GM23248 (cell line): ENCODE measurements around the gene GNG2. TPM values are rescaled to one million over a fixed set of nuclear protein-coding genes. Genes with fewer than 3 reads are reported as not detected.

Experiments
- DNase-seq: peaks from one replicate; pipeline ENCODE4 v3.0.0-alpha.2; 2015
- H2AFZ ChIP-seq: fragments of 200-600 bp; sonication (generic); 2 replicates; pipeline ENCODE4 v1.6.1; 2016; ENCODE audit warnings: antibody characterized with exemption
- H3F3A ChIP-seq: fragments of 200-600 bp; sonication (generic); 2 replicates; pipeline ENCODE4 v1.6.1; 2016; ENCODE audit warnings: mild to moderate bottlenecking, antibody characterized with exemption, mixed run types; ENCODE audit not compliant: insufficient read depth
- H3K27ac ChIP-seq: fragments of 200-600 bp; sonication (generic); 2 replicates; pipeline ENCODE4 v1.5.1; 2016; ENCODE audit warnings: mild to moderate bottlenecking
- H3K27me3 ChIP-seq: fragments of 200-600 bp; sonication (generic); replicated peaks from 2 replicates; pipeline ENCODE4 v1.6.1; 2016; ENCODE audit warnings: mild to moderate bottlenecking; ENCODE audit not compliant: insufficient read depth
- H3K36me3 ChIP-seq: fragments of 200-600 bp; sonication (generic); 2 replicates; pipeline ENCODE4 v1.6.1; 2016; ENCODE audit warnings: low read depth, mild to moderate bottlenecking
- H3K4me1 ChIP-seq: fragments of 200-600 bp; sonication (generic); 2 replicates; pipeline ENCODE4 v1.6.1; 2016; ENCODE audit warnings: mild to moderate bottlenecking; ENCODE audit not compliant: insufficient read depth
- H3K4me2 ChIP-seq: fragments of 200-600 bp; sonication (generic); one replicate; pipeline ENCODE4 v1.6.1; 2016; ENCODE audit warnings: mild to moderate bottlenecking; ENCODE audit not compliant: unreplicated experiment
- H3K4me3 ChIP-seq: fragments of 200-600 bp; sonication (generic); 2 replicates; pipeline ENCODE4 v1.5.1; 2016; ENCODE audit warnings: mild to moderate bottlenecking
- H3K79me2 ChIP-seq: fragments of 200-600 bp; sonication (generic); 2 replicates; pipeline ENCODE4 v1.6.1; 2016; ENCODE audit warnings: mild to moderate bottlenecking; ENCODE audit not compliant: insufficient read depth
- H3K9ac ChIP-seq: fragments of 200-600 bp; sonication (generic); 2 replicates; pipeline ENCODE4 v1.6.1; 2016; ENCODE audit warnings: mild to moderate bottlenecking
- H3K9me2 ChIP-seq: fragments of 200-600 bp; sonication (generic); 2 replicates; pipeline ENCODE4 v1.6.1; 2016; ENCODE audit warnings: mixed run types, mild to moderate bottlenecking, moderate library complexity; ENCODE audit not compliant: insufficient read depth
- H3K9me3 ChIP-seq: fragments of 200-600 bp; sonication (generic); one replicate; pipeline ENCODE4 v1.6.1; 2017; ENCODE audit warnings: low read depth
- H4K20me1 ChIP-seq: fragments of 200-600 bp; sonication (generic); 2 replicates; pipeline ENCODE4 v1.6.0; 2016; ENCODE audit not compliant: insufficient read depth
- EZH2 ChIP-seq: fragments of 200-600 bp; sonication (generic); IDR thresholded peaks from 2 replicates; pipeline ENCODE4 v1.6.1; 2018; ENCODE audit warnings: antibody characterized with exemption, mild to moderate bottlenecking; ENCODE audit not compliant: insufficient read depth, poor library complexity, severe bottlenecking
- EZH2phosphoT487 ChIP-seq: fragments of 200-600 bp; sonication (generic); IDR thresholded peaks from 2 replicates; pipeline ENCODE4 v1.6.1; 2018; ENCODE audit warnings: antibody characterized with exemption, moderate library complexity, mild to moderate bottlenecking, low read depth; ENCODE audit not compliant: insufficient read depth
- WGBS, 2 experiments: methylation state at CpG; one replicate each; pipeline ENCODE4 v1.1.6; 2015 to 2017; ENCODE audit warnings: low lambda C conversion rate in 2 of 2, low coverage in 1 of 2; ENCODE audit errors: missing lambda C conversion rate in 2 of 2; 5-methylcytosine and 5-hydroxymethylcytosine counted together
- in situ Hi-C: fragments of 300-500 bp; cut with MboI; formaldehyde crosslinking; loops from 2 replicates; pipeline ENCODE4 v1.15.0; 2020
- polyA plus RNA-seq: library from polyadenylated mRNA; unstranded; fragments of >200 nt; fragmentation: Nextera tagmentation; extraction: Ambion mirVana; gene quantifications from 2 replicates; pipeline ENCODE4 v1.2.1, GENCODE V29; 2016
- total RNA-seq: library from RNA; depleted of rRNA; stranded (reverse); fragments of >200 nt; shearing (Covaris generic); gene quantifications from 2 replicates; pipeline ENCODE4 v1.2.3, GENCODE V29; 2014

GNG2 gene
- total and polyA plus RNA-seq, 2 experiments from 2014 or later: 13.8 to 16.5 TPM

- Histone ChIP-seq H3K4me2 (peak overlapping the region; percentile 94), H3K4me1 (peaks cover 16% of the 10 kb centered on the region), H3K27ac (no peak overlapping the region), H3K9ac (peak overlapping the region; percentile 90), H4K20me1 (no peaks in the 10 kb centered on the region), H3K9me2 (no peaks in the 10 kb centered on the region), H3K9me3 (no peaks in the 10 kb centered on the region), H2AFZ (peak overlapping the region; percentile 88; the same call in 1 of the 2 replicates), H3K27me3 (no peaks in the 10 kb centered on the region), H3K4me3 (peak overlapping the region; percentile 99), H3F3A (peaks cover 11% of the 10 kb centered on the region; the same call in 1 of the 2 replicates), H3K79me2 (peaks cover 57% of the 10 kb centered on the region), H3K36me3 (peaks cover 27% of the 10 kb centered on the region)
- TF ChIP-seq EZH2phosphoT487 (no peak), EZH2 (no peak)
- WGBS, 2 experiments: 65% methylated on average over 3 of the region's 3 CpGs
- in situ Hi-C loops: no loop called here
- DNase-seq: no peak
These were observed 130.1 kb downstream of the GNG2 start for GRCh38 chr14:51990488-51990887.

- no peak for TF ChIP-seq EZH2phosphoT487
- no peak for TF ChIP-seq EZH2
- H3K9ac ChIP-seq: no peak overlapping the region
- 84 to 86% methylated on average over 3 of the region's 3 CpGs for WGBS, 2 experiments
These were observed 133.0 kb downstream of the GNG2 start for GRCh38 chr14:51993285-51993920.

GRCh38 chr14:51996148-51996746, 135.8 kb downstream of the GNG2 start:
- no peak overlapping the region for H3K4me3 ChIP-seq
- no peak overlapping the region for H3K9ac ChIP-seq
- no peak for TF ChIP-seq EZH2phosphoT487
- no peak for TF ChIP-seq EZH2
- WGBS, 2 experiments: 41 to 49% methylated on average over 4 of the region's 4 CpGs
- H3K79me2 ChIP-seq: peaks cover 68% of the 10 kb centered on the region
- no peaks in the 10 kb centered on the region for H3K9me3 ChIP-seq
- H3K36me3 ChIP-seq: peaks cover 36% of the 10 kb centered on the region
- no peaks in the 10 kb centered on the region for H3K27me3 ChIP-seq
- H3K4me2 ChIP-seq: no peak overlapping the region
- H3K27ac ChIP-seq: no peak overlapping the region
- in situ Hi-C loops: loop anchor here (5.0 kb wide), 1 partner anchor 136 kb away; no protein-coding TSS in a partner anchor
- no peaks in the 10 kb centered on the region for H3K9me2 ChIP-seq
- no peak overlapping the region for H2AFZ ChIP-seq
- H4K20me1 ChIP-seq: no peaks in the 10 kb centered on the region
- peaks cover 32% of the 10 kb centered on the region for H3K4me1 ChIP-seq
- peak; percentile 60 for DNase-seq
- peaks cover 58% of the 10 kb centered on the region for H3F3A ChIP-seq

More at GRCh38 chr14:51993285-51993920, 133.0 kb downstream of the GNG2 start:
- peaks cover 30% of the 10 kb centered on the region for H3K36me3 ChIP-seq
- no peak for DNase-seq
- H3K79me2 ChIP-seq: peaks cover 85% of the 10 kb centered on the region
- H3K4me1 ChIP-seq: peaks cover 25% of the 10 kb centered on the region
- no peaks in the 10 kb centered on the region for H3K9me2 ChIP-seq
- H2AFZ ChIP-seq: no peak overlapping the region
- H3K27me3 ChIP-seq: no peaks in the 10 kb centered on the region
- H4K20me1 ChIP-seq: no peaks in the 10 kb centered on the region
- H3F3A ChIP-seq: peaks cover 30% of the 10 kb centered on the region; the same call in 1 of the 2 replicates
- H3K4me2 ChIP-seq: no peak overlapping the region
- H3K27ac ChIP-seq: no peak overlapping the region
- no peak overlapping the region for H3K4me3 ChIP-seq
- in situ Hi-C loops: no loop called here
- H3K9me3 ChIP-seq: no peaks in the 10 kb centered on the region

GRCh38 chr14:51998348-51998747, 137.9 kb downstream of the GNG2 start:
- H2AFZ ChIP-seq: no peak overlapping the region
- H3K27me3 ChIP-seq: no peaks in the 10 kb centered on the region
- no peaks in the 10 kb centered on the region for H3K9me2 ChIP-seq
- peaks cover 36% of the 10 kb centered on the region for H3K36me3 ChIP-seq
- no peaks in the 10 kb centered on the region for H3K9me3 ChIP-seq
- in situ Hi-C loops: loop anchor here (5.0 kb wide), 1 partner anchor 134 kb away; no protein-coding TSS in a partner anchor
- peaks cover 62% of the 10 kb centered on the region for H3F3A ChIP-seq
- H3K4me1 ChIP-seq: peaks cover 32% of the 10 kb centered on the region
- TF ChIP-seq EZH2: no peak
- no peak for TF ChIP-seq EZH2phosphoT487
- peaks cover 50% of the 10 kb centered on the region for H3K79me2 ChIP-seq
- no peak overlapping the region for H3K4me3 ChIP-seq
- H4K20me1 ChIP-seq: no peaks in the 10 kb centered on the region
- DNase-seq: no peak
- H3K27ac ChIP-seq: peak overlapping the region; percentile 89
- H3K4me2 ChIP-seq: peak overlapping the region; percentile 63
- peak overlapping the region; percentile 60 for H3K9ac ChIP-seq
